ENCODE data around the gene PLCB4.

PLCB4 gene

GRCh38 chr20:9482180-9482579 is 413.3 kb downstream of the PLCB4 start:
- H3K4me3 ChIP-seq (ENCODE audit: low read length): no peak overlapping the region
- no peak overlapping the region for H3K27ac ChIP-seq (ENCODE audit: low read length)
- H3K36me3 ChIP-seq (ENCODE audit: control insufficient read depth, insufficient read depth, low read length): no peaks in the 10 kb centered on the region
- no peaks in the 10 kb centered on the region for H3K4me1 ChIP-seq (ENCODE audit: control insufficient read depth, insufficient read depth, low read length)
- H3K9me3 ChIP-seq (ENCODE audit: control insufficient read depth, insufficient read depth, low read length): no peaks in the 10 kb centered on the region
- H3K27me3 ChIP-seq (ENCODE audit: control insufficient read depth, insufficient read depth, low read length): no peaks in the 10 kb centered on the region
- WGBS (ENCODE audit: insufficient coverage, insufficient read length): no CpG with 5 or more reads among the region's 3 CpGs
- no peak for DNase-seq (ENCODE audit: low read depth, low spot score)

- no peaks in the 10 kb centered on the region for H3K27me3 ChIP-seq (ENCODE audit: control insufficient read depth, insufficient read depth, low read length)
- no peak for DNase-seq (ENCODE audit: low read depth, low spot score)
- no peaks in the 10 kb centered on the region for H3K4me1 ChIP-seq (ENCODE audit: control insufficient read depth, insufficient read depth, low read length)
- WGBS (ENCODE audit: insufficient coverage, insufficient read length): no CpG with 5 or more reads among the region's 2 CpGs
- H3K36me3 ChIP-seq (ENCODE audit: control insufficient read depth, insufficient read depth, low read length): no peaks in the 10 kb centered on the region
- no peaks in the 10 kb centered on the region for H3K9me3 ChIP-seq (ENCODE audit: control insufficient read depth, insufficient read depth, low read length)
- H3K27ac ChIP-seq (ENCODE audit: low read length): no peak overlapping the region
- no peak overlapping the region for H3K4me3 ChIP-seq (ENCODE audit: low read length)
Observed at GRCh38 chr20:9483131-9483530, 414.2 kb downstream of the PLCB4 start.

DNA sequence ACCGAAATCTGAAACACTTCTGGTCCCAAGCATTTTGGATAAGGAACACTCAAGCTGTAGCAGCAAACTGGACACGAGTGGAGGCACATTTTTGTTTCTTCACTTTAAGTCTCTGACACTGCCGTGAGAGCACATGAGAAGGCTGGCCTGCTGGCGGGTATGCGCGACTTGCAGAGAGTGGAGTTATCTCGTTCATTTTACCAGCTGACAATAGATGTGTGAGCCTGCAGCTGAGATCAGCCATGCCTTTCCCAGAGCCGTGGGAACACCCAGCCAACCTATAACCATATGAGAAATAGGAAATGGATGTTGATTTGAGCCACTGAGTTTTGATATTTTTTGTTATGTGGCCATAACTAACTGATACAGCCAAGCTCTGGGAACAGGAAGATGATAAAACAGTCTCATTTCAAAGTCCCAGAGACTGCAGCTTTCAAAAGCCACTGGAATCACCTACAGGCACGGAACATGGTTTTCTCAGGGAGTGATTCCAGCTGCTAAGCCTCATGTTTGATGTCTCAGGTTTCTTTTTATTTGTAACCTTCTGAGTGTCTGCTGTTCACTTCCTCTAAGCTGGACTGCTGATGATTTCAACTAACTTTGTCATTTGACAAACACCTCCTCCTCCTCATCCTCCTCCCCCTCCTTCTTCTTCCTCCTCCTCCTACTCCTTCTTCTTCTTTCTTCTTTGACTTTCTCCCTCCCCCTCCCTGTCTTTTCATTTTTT is 416.9 kb downstream of the PLCB4 start:
- Histone ChIP-seq H3K36me3 (ENCODE audit: control insufficient read depth, insufficient read depth, low read length) (no peaks in the 10 kb centered on the region), H3K4me1 (ENCODE audit: control insufficient read depth, insufficient read depth, low read length) (no peaks in the 10 kb centered on the region), H3K9me3 (ENCODE audit: control insufficient read depth, insufficient read depth, low read length) (no peaks in the 10 kb centered on the region), H3K27me3 (ENCODE audit: control insufficient read depth, insufficient read depth, low read length) (no peaks in the 10 kb centered on the region), H3K27ac (ENCODE audit: low read length) (no peak overlapping the region), H3K4me3 (ENCODE audit: low read length) (no peak overlapping the region)
- no CpG with 5 or more reads among the region's 9 CpGs for WGBS (ENCODE audit: insufficient coverage, insufficient read length)
- no peak for DNase-seq (ENCODE audit: low read depth, low spot score)

- no peak overlapping the region for H3K4me3 ChIP-seq (ENCODE audit: low read length)
- H3K27me3 ChIP-seq (ENCODE audit: control insufficient read depth, insufficient read depth, low read length): no peaks in the 10 kb centered on the region
- no CpG with 5 or more reads among the region's 4 CpGs for WGBS (ENCODE audit: insufficient coverage, insufficient read length)
- no peak overlapping the region for H3K27ac ChIP-seq (ENCODE audit: low read length)
- no peak for DNase-seq (ENCODE audit: low read depth, low spot score)
- no peaks in the 10 kb centered on the region for H3K36me3 ChIP-seq (ENCODE audit: control insufficient read depth, insufficient read depth, low read length)
- no peaks in the 10 kb centered on the region for H3K4me1 ChIP-seq (ENCODE audit: control insufficient read depth, insufficient read depth, low read length)
- no peaks in the 10 kb centered on the region for H3K9me3 ChIP-seq (ENCODE audit: control insufficient read depth, insufficient read depth, low read length)
Observed at GRCh38 chr20:9487231-9487630, 418.3 kb downstream of the PLCB4 start.

- no peaks in the 10 kb centered on the region for H3K4me1 ChIP-seq (ENCODE audit: control insufficient read depth, insufficient read depth, low read length)
- no peak overlapping the region for H3K4me3 ChIP-seq (ENCODE audit: low read length)
- H3K36me3 ChIP-seq (ENCODE audit: control insufficient read depth, insufficient read depth, low read length): no peaks in the 10 kb centered on the region
- no peak overlapping the region for H3K27ac ChIP-seq (ENCODE audit: low read length)
- WGBS (ENCODE audit: insufficient coverage, insufficient read length): no CpG with 5 or more reads among the region's 2 CpGs
- H3K9me3 ChIP-seq (ENCODE audit: control insufficient read depth, insufficient read depth, low read length): no peaks in the 10 kb centered on the region
- no peak for DNase-seq (ENCODE audit: low read depth, low spot score)
- no peaks in the 10 kb centered on the region for H3K27me3 ChIP-seq (ENCODE audit: control insufficient read depth, insufficient read depth, low read length)
Observed at GRCh38 chr20:9488063-9488462, 419.2 kb downstream of the PLCB4 start.

GRCh38 chr20:9490161-9490560 is 421.3 kb downstream of the PLCB4 start:
- WGBS (ENCODE audit: insufficient coverage, insufficient read length): no CpG with 5 or more reads among the region's 3 CpGs
- DNase-seq (ENCODE audit: low read depth, low spot score): no peak
- no peaks in the 10 kb centered on the region for H3K9me3 ChIP-seq (ENCODE audit: control insufficient read depth, insufficient read depth, low read length)
- no peak overlapping the region for H3K4me3 ChIP-seq (ENCODE audit: low read length)
- H3K36me3 ChIP-seq (ENCODE audit: control insufficient read depth, insufficient read depth, low read length): no peaks in the 10 kb centered on the region
- no peaks in the 10 kb centered on the region for H3K4me1 ChIP-seq (ENCODE audit: control insufficient read depth, insufficient read depth, low read length)
- H3K27me3 ChIP-seq (ENCODE audit: control insufficient read depth, insufficient read depth, low read length): no peaks in the 10 kb centered on the region
- H3K27ac ChIP-seq (ENCODE audit: low read length): no peak overlapping the region

DNA sequence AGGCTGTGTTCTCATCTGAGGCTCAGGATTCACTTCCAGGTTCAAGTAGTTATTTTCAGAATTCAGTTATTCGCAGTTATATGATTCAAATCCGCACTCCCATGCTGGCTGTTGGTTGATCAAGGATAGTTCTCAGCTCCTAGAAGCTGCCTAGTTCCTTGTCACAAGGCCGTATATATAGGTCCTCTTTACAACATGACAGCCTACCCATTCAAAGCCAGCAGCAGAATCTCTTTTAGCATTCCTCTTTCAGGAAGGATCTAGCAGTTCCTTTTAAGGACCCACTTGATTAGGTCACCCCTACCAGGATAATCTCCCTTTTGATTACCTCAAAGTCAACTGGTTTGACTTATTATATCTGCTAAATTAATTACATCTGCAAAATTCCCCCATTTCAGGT is 421.7 kb downstream of the PLCB4 start:
- no peaks in the 10 kb centered on the region for H3K27me3 ChIP-seq (ENCODE audit: control insufficient read depth, insufficient read depth, low read length)
- H3K27ac ChIP-seq (ENCODE audit: low read length): no peak overlapping the region
- DNase-seq (ENCODE audit: low read depth, low spot score): no peak
- H3K4me1 ChIP-seq (ENCODE audit: control insufficient read depth, insufficient read depth, low read length): no peaks in the 10 kb centered on the region
- no peaks in the 10 kb centered on the region for H3K9me3 ChIP-seq (ENCODE audit: control insufficient read depth, insufficient read depth, low read length)
- no peaks in the 10 kb centered on the region for H3K36me3 ChIP-seq (ENCODE audit: control insufficient read depth, insufficient read depth, low read length)
- H3K4me3 ChIP-seq (ENCODE audit: low read length): no peak overlapping the region
- no CpG with 5 or more reads among the region's 3 CpGs for WGBS (ENCODE audit: insufficient coverage, insufficient read length)

DNA sequence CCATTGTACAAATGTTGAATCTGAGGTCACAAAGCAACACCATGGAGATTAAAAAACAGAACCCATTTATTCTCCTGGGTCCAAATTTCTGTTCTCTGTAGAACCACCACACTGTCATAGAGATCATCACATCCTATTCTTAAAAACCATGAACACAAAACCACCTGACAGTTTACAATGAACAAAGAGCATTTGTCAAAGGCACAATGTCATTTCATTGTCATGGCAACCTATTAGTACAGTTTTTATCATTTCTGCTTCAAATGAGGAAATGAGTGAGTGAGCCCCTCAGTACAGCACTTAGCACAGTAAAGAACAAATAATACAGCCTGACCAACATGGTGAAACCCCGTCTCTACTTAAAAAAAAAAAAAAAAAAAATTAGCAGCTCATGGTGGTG is 422.4 kb downstream of the PLCB4 start:
- Histone ChIP-seq H3K4me3 (ENCODE audit: low read length) (no peak overlapping the region), H3K4me1 (ENCODE audit: control insufficient read depth, insufficient read depth, low read length) (no peaks in the 10 kb centered on the region), H3K27ac (ENCODE audit: low read length) (no peak overlapping the region), H3K9me3 (ENCODE audit: control insufficient read depth, insufficient read depth, low read length) (no peaks in the 10 kb centered on the region), H3K27me3 (ENCODE audit: control insufficient read depth, insufficient read depth, low read length) (no peaks in the 10 kb centered on the region), H3K36me3 (ENCODE audit: control insufficient read depth, insufficient read depth, low read length) (no peaks in the 10 kb centered on the region)
- WGBS (ENCODE audit: insufficient coverage, insufficient read length): no CpG with 5 or more reads among the region's 1 CpG
- no peak for DNase-seq (ENCODE audit: low read depth, low spot score)

GRCh38 chr20:9492067-9492466 is 423.2 kb downstream of the PLCB4 start:
- no peaks in the 10 kb centered on the region for H3K27me3 ChIP-seq (ENCODE audit: control insufficient read depth, insufficient read depth, low read length)
- H3K27ac ChIP-seq (ENCODE audit: low read length): no peak overlapping the region
- H3K9me3 ChIP-seq (ENCODE audit: control insufficient read depth, insufficient read depth, low read length): no peaks in the 10 kb centered on the region
- no peak overlapping the region for H3K4me3 ChIP-seq (ENCODE audit: low read length)
- WGBS (ENCODE audit: insufficient coverage, insufficient read length): no CpG with 5 or more reads among the region's 4 CpGs
- H3K4me1 ChIP-seq (ENCODE audit: control insufficient read depth, insufficient read depth, low read length): no peaks in the 10 kb centered on the region
- no peaks in the 10 kb centered on the region for H3K36me3 ChIP-seq (ENCODE audit: control insufficient read depth, insufficient read depth, low read length)
- DNase-seq (ENCODE audit: low read depth, low spot score): no peak

DNA sequence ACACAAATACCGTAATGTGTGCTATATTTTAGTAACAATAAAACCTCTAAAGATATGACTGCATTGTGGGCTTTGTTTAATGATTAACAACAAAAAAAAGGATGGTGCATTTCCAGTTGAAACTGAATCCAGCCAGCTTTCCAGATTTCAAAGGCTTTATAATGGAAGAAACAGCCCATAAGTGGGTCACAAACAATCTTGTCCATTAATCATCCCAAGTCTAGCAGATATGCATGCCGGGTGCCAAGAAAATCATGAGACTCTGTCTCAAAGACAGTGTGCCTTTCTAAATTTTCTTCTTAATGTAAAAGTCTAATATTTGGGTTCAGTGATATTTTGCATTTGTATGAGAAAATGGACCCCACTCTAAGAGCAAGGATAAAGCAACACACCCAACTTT is 424.9 kb downstream of the PLCB4 start:
- DNase-seq (ENCODE audit: low read depth, low spot score): no peak
- no CpG with 5 or more reads among the region's 2 CpGs for WGBS (ENCODE audit: insufficient coverage, insufficient read length)
- Histone ChIP-seq H3K36me3 (ENCODE audit: control insufficient read depth, insufficient read depth, low read length) (no peaks in the 10 kb centered on the region), H3K27me3 (ENCODE audit: control insufficient read depth, insufficient read depth, low read length) (no peaks in the 10 kb centered on the region), H3K4me1 (ENCODE audit: control insufficient read depth, insufficient read depth, low read length) (no peaks in the 10 kb centered on the region), H3K27ac (ENCODE audit: low read length) (no peak overlapping the region), H3K4me3 (ENCODE audit: low read length) (no peak overlapping the region), H3K9me3 (ENCODE audit: control insufficient read depth, insufficient read depth, low read length) (no peaks in the 10 kb centered on the region)

DNA sequence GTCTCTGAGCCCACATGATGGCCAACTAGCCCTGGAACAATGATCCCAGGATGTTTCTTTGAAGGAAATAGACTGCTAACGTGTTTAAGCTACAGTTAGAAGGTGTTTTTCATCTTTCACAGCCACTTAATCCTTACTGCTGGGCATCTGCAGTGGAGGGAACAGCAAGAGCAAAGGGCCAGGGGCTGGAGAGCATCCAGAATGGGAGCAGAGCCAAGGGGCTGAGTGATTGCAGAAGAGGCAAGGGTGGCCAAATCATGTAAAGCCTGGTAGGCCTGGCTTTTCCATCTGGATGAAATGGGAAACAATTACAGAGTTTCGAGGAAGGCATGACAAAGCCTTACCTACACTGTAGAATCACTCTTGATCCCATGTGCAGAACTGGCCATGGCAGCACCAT is 426.8 kb downstream of the PLCB4 start:
- H3K36me3 ChIP-seq (ENCODE audit: control insufficient read depth, insufficient read depth, low read length): no peaks in the 10 kb centered on the region
- H3K4me1 ChIP-seq (ENCODE audit: control insufficient read depth, insufficient read depth, low read length): no peaks in the 10 kb centered on the region
- DNase-seq (ENCODE audit: low read depth, low spot score): no peak
- no peak overlapping the region for H3K4me3 ChIP-seq (ENCODE audit: low read length)
- no peak overlapping the region for H3K27ac ChIP-seq (ENCODE audit: low read length)
- WGBS (ENCODE audit: insufficient coverage, insufficient read length): no CpG with 5 or more reads among the region's 2 CpGs
- H3K27me3 ChIP-seq (ENCODE audit: control insufficient read depth, insufficient read depth, low read length): no peaks in the 10 kb centered on the region
- H3K9me3 ChIP-seq (ENCODE audit: control insufficient read depth, insufficient read depth, low read length): no peaks in the 10 kb centered on the region
